22Rv1 (cell line): ENCODE data around the gene GALNT16.

ENCODE experiments used
- CTCF ChIP-seq: fragments of 450-650 bp; IDR thresholded peaks from 2 replicates; pipeline ENCODE4 v1.5.1; 2017; ENCODE audit warnings: mild to moderate bottlenecking
- ZFX ChIP-seq: fragments of 450-650 bp; IDR thresholded peaks from 2 replicates; pipeline ENCODE4 v1.6.1; 2017; ENCODE audit warnings: antibody characterized with exemption, borderline replicate concordance

- no peak for TF ChIP-seq CTCF
- TF ChIP-seq ZFX = no peak
Measured at GRCh38 chr14:69259168-69259526, 811 bp upstream of the GALNT16 start.
